ENCODE results near the gene PEBP1.

- TF ChIP-seq CTCF (IDR thresholded peaks at IDR 0.05) (no peak), POLR2AphosphoS5 (IDR thresholded peaks at IDR 0.05; ENCODE audit: low read depth, low read length) (no peak)
These were observed 33.9 kb upstream of the PEBP1 start for GRCh38 chr12:118102070-118102469.

All from Panc1 (cell line).